Fibroblast of lung (primary cell): ENCODE results near the gene PIK3CA. TPM values are rescaled to one million over a fixed set of nuclear protein-coding genes. Genes with fewer than 3 reads are reported as not detected.
A peak's percentile ranks its signal among the peaks of the same experiment; 100 is the strongest.

Experiments used
- DNase-seq, 2 donors: peaks; one replicate each; pipeline versions ENCODE4 v3.0.0 to v3.0.0-alpha.2; 2010; ENCODE audit warnings: low read depth in 2 of 2
- H2AFZ ChIP-seq: 2 replicates; pipeline ENCODE4 v1.5.1; 2012; ENCODE audit warnings: low read length, control low read depth, inconsistent platforms
- H3K27ac ChIP-seq: 2 replicates; pipeline ENCODE4 v1.5.1; 2011; ENCODE audit warnings: low read length, control low read depth; ENCODE audit not compliant: insufficient read depth
- H3K27me3 ChIP-seq: 2 replicates; pipeline ENCODE4 v1.5.1; 2011; ENCODE audit warnings: mild to moderate bottlenecking, low read length; ENCODE audit not compliant: control insufficient read depth, insufficient read depth
- H3K36me3 ChIP-seq: 2 replicates; pipeline ENCODE4 v1.5.1; 2011; ENCODE audit warnings: low read length; ENCODE audit not compliant: control insufficient read depth, insufficient read depth
- H3K4me1 ChIP-seq: 2 replicates; pipeline ENCODE4 v1.5.1; 2011; ENCODE audit warnings: low read length; ENCODE audit not compliant: control insufficient read depth, insufficient read depth; ENCODE audit errors: extremely low read depth
- H3K4me2 ChIP-seq: 2 replicates; pipeline ENCODE4 v1.5.1; 2011; ENCODE audit warnings: low read length, control low read depth; ENCODE audit not compliant: insufficient read depth; ENCODE audit errors: extremely low read depth
- H3K4me3 ChIP-seq, 4 experiments: fragments of 200-600 bp in 1 of 4; sonication (generic) in 1 of 4; replicated peaks in 1 of 4; 2 replicates each; pipeline ENCODE4 v1.5.1; 2011 to 2016; ENCODE audit warnings: low read length in 4 of 4, low read depth in 3 of 4, mild to moderate bottlenecking in 3 of 4, control low read depth in 2 of 4, inconsistent platforms in 1 of 4, mixed read lengths in 1 of 4; ENCODE audit not compliant: insufficient read depth in 1 of 4; ENCODE audit errors: control extremely low read depth in 1 of 4
- H3K79me2 ChIP-seq: 2 replicates; pipeline ENCODE4 v1.5.1; 2012; ENCODE audit warnings: mild to moderate bottlenecking, low read length, inconsistent platforms; ENCODE audit not compliant: control insufficient read depth, insufficient read depth
- H3K9ac ChIP-seq: 2 replicates; pipeline ENCODE4 v1.5.1; 2011; ENCODE audit warnings: mild to moderate bottlenecking, low read length, control low read depth; ENCODE audit not compliant: insufficient read depth
- H3K9me3 ChIP-seq: 2 replicates; pipeline ENCODE4 v1.5.1; 2012; ENCODE audit warnings: low read depth, low read length; ENCODE audit not compliant: control insufficient read depth, insufficient read depth
- H4K20me1 ChIP-seq: 2 replicates; pipeline ENCODE4 v1.5.1; 2011; ENCODE audit warnings: low read length; ENCODE audit not compliant: control insufficient read depth, insufficient read depth; ENCODE audit errors: extremely low read depth
- CTCF ChIP-seq, 2 donors: IDR thresholded peaks in 1 of 2; conservative IDR thresholded peaks in 1 of 2; 1 replicate in 1 of 2; 2 replicates in 1 of 2; pipeline ENCODE4 v1.5.1; 2011 to 2012; ENCODE audit warnings: low read length in 2 of 2, control low read depth in 1 of 2, inconsistent platforms in 1 of 2, low read depth in 1 of 2, mild to moderate bottlenecking in 1 of 2
- EZH2 ChIP-seq: IDR thresholded peaks from 2 replicates; pipeline ENCODE4 v1.5.1; 2012; ENCODE audit warnings: low read length, control low read depth, mild to moderate bottlenecking; ENCODE audit errors: missing control alignments
- polyA plus RNA-seq, 2 donors: library from polyadenylated mRNA; depleted of rRNA in 1 of 2; stranded (reverse) in 1 of 2; unstranded in 1 of 2; fragments of >200 nt; gene quantifications; 2 replicates each; pipeline ENCODE4 v1.2.1, GENCODE V29; 2011 to 2012; ENCODE audit warnings: missing spikeins in 1 of 2
- total RNA-seq: library from RNA; depleted of rRNA; stranded (reverse); fragments of >200 nt; gene quantifications from 2 replicates; pipeline ENCODE4 v1.2.1, GENCODE V29; 2014

PIK3CA gene
- total and polyA plus RNA-seq, 2 donors (not counting 1 experiment from before 2014, with no cell fraction given), result 20.8 to 28.9 TPM

GRCh38 chr3:179105881-179106280 is 42.3 kb upstream of the PIK3CA start:
- Histone ChIP-seq H3K27ac (no peak overlapping the region), H3K4me3 (no peak overlapping the region), H3K9me3 (no peaks in the 10 kb centered on the region), H3K27me3 (no peaks in the 10 kb centered on the region), H3K36me3 (no peaks in the 10 kb centered on the region), H3K79me2 (no peaks in the 10 kb centered on the region), H3K4me1 (no peaks in the 10 kb centered on the region), H3K9ac (no peak overlapping the region), H2AFZ (no peak overlapping the region), H3K4me2 (no peak overlapping the region), H4K20me1 (no peaks in the 10 kb centered on the region)
- DNase-seq, result no peak
- TF ChIP-seq EZH2, result no peak
- no peak for TF ChIP-seq CTCF (conservative IDR thresholded peaks at IDR 0.05 in 1 of 2, IDR thresholded peaks at IDR 0.05 in 1 of 2; ENCODE audit: low read depth in 1 of 2, low read length in 2 of 2)

- no peak overlapping the region for H3K4me2 ChIP-seq
- no peak overlapping the region for H3K4me3 ChIP-seq
- no peaks in the 10 kb centered on the region for H3K4me1 ChIP-seq
- H2AFZ ChIP-seq, result no peak overlapping the region
- H3K36me3 ChIP-seq, result no peaks in the 10 kb centered on the region
- H3K27ac ChIP-seq, result no peak overlapping the region
- no peak for TF ChIP-seq CTCF (conservative IDR thresholded peaks at IDR 0.05 in 1 of 2, IDR thresholded peaks at IDR 0.05 in 1 of 2; ENCODE audit: low read depth in 1 of 2, low read length in 2 of 2)
- no peak for TF ChIP-seq EZH2
- H4K20me1 ChIP-seq, result no peaks in the 10 kb centered on the region
- H3K27me3 ChIP-seq, result no peaks in the 10 kb centered on the region
- no peak overlapping the region for H3K9ac ChIP-seq
- no peak for DNase-seq
- H3K9me3 ChIP-seq, result no peaks in the 10 kb centered on the region
- no peaks in the 10 kb centered on the region for H3K79me2 ChIP-seq
These were observed 40.5 kb upstream of the PIK3CA start for GRCh38 chr3:179107617-179108016.

GRCh38 chr3:179108086-179108485 is 40.1 kb upstream of the PIK3CA start:
- no peak overlapping the region for H3K4me3 ChIP-seq
- TF ChIP-seq CTCF (conservative IDR thresholded peaks at IDR 0.05 in 1 of 2, IDR thresholded peaks at IDR 0.05 in 1 of 2; ENCODE audit: low read depth in 1 of 2, low read length in 2 of 2), result no peak
- TF ChIP-seq EZH2, result no peak
- no peak overlapping the region for H2AFZ ChIP-seq

More at GRCh38 chr3:179108086-179108485, 40.1 kb upstream of the PIK3CA start:
- H3K4me1 ChIP-seq, result no peaks in the 10 kb centered on the region
- H3K27me3 ChIP-seq, result no peaks in the 10 kb centered on the region
- H3K27ac ChIP-seq, result no peak overlapping the region
- no peaks in the 10 kb centered on the region for H4K20me1 ChIP-seq
- H3K36me3 ChIP-seq, result no peaks in the 10 kb centered on the region
- no peaks in the 10 kb centered on the region for H3K9me3 ChIP-seq
- no peak overlapping the region for H3K9ac ChIP-seq
- DNase-seq, result peak; percentile 18 to 93
- H3K4me2 ChIP-seq, result no peak overlapping the region
- no peaks in the 10 kb centered on the region for H3K79me2 ChIP-seq
